Lower leg skin (tissue), 3 donors: ENCODE results near the gene E2F1.

ENCODE experiments used
- CTCF ChIP-seq, 3 donors: fragments of 450-650 bp; IDR thresholded peaks; one replicate each; pipeline ENCODE4 v1.5.1; 2016; ENCODE audit warnings: antibody characterized with exemption in 3 of 3, mild to moderate bottlenecking in 3 of 3, moderate library complexity in 2 of 3
- POLR2A ChIP-seq, 2 donors: fragments of 450-650 bp; IDR thresholded peaks; one replicate each; pipeline ENCODE4 v1.6.1; 2016 to 2017; ENCODE audit warnings: antibody characterized with exemption in 2 of 2, mild to moderate bottlenecking in 1 of 2, moderate library complexity in 1 of 2

- no peak for TF ChIP-seq CTCF (IDR thresholded peaks at IDR 0.05)
- no peak for TF ChIP-seq POLR2A (IDR thresholded peaks at IDR 0.05)
These were observed 40.9 kb upstream of the E2F1 start for GRCh38 chr20:33727115-33727479.
